Thoracic aorta (tissue), 2 donors: ENCODE data around the gene TRNAU1AP. TPM values are rescaled to one million over a fixed set of nuclear protein-coding genes. Genes with fewer than 3 reads are reported as not detected.

Experiments used
- ATAC-seq: fragments of 150-250 bp; one replicate; pipeline ENCODE4 v1.8.0; 2017; ENCODE audit warnings: low read depth; ENCODE audit not compliant: insufficient number of reproducible peaks, low FRiP score
- DNase-seq: peaks from one replicate; pipeline ENCODE4 v3.0.0-alpha.2; 2020; ENCODE audit warnings: low spot score
- H3K27ac ChIP-seq, 2 donors: fragments of 200-600 bp; sonication (generic); 1 replicate in 1 of 2; 2 replicates in 1 of 2; pipeline ENCODE4 v1.5.1; 2016; ENCODE audit warnings: mild to moderate bottlenecking in 2 of 2, moderate library complexity in 2 of 2
- H3K27me3 ChIP-seq: fragments of 200-600 bp; sonication (generic); replicated peaks from 2 replicates; pipeline ENCODE4 v1.6.0; 2016; ENCODE audit warnings: mild to moderate bottlenecking; ENCODE audit not compliant: insufficient read depth
- H3K36me3 ChIP-seq: fragments of 200-600 bp; sonication (generic); one replicate; pipeline ENCODE4 v1.5.1; 2016
- H3K4me1 ChIP-seq, 2 donors: fragments of 200-600 bp; sonication (generic); 1 replicate in 1 of 2; 2 replicates in 1 of 2; pipeline versions ENCODE4 v1.5.1 to v1.6.0; 2016; ENCODE audit warnings: low read depth in 2 of 2, mild to moderate bottlenecking in 1 of 2; ENCODE audit not compliant: control insufficient read depth in 1 of 2
- H3K4me3 ChIP-seq: fragments of 200-600 bp; sonication (generic); 2 replicates; pipeline ENCODE4 v1.5.1; 2016; ENCODE audit warnings: mild to moderate bottlenecking
- H3K9me3 ChIP-seq: fragments of 200-600 bp; sonication (generic); 2 replicates; pipeline ENCODE4 v1.5.1; 2016
- CTCF ChIP-seq: fragments of 200-600 bp; sonication (generic); IDR thresholded peaks from one replicate; pipeline ENCODE4 v1.5.1; 2019; ENCODE audit warnings: antibody characterized with exemption
- total RNA-seq, 2 donors: library from RNA; depleted of rRNA; stranded (reverse); fragments of >200 nt; gene quantifications; one replicate each; pipeline versions ENCODE4 v1.1.0 to v1.2.3, GENCODE V29; 2016

The TRNAU1AP gene
- 10 to 100 TPM; 25.3 to 28.4 TPM for total RNA-seq

DNA sequence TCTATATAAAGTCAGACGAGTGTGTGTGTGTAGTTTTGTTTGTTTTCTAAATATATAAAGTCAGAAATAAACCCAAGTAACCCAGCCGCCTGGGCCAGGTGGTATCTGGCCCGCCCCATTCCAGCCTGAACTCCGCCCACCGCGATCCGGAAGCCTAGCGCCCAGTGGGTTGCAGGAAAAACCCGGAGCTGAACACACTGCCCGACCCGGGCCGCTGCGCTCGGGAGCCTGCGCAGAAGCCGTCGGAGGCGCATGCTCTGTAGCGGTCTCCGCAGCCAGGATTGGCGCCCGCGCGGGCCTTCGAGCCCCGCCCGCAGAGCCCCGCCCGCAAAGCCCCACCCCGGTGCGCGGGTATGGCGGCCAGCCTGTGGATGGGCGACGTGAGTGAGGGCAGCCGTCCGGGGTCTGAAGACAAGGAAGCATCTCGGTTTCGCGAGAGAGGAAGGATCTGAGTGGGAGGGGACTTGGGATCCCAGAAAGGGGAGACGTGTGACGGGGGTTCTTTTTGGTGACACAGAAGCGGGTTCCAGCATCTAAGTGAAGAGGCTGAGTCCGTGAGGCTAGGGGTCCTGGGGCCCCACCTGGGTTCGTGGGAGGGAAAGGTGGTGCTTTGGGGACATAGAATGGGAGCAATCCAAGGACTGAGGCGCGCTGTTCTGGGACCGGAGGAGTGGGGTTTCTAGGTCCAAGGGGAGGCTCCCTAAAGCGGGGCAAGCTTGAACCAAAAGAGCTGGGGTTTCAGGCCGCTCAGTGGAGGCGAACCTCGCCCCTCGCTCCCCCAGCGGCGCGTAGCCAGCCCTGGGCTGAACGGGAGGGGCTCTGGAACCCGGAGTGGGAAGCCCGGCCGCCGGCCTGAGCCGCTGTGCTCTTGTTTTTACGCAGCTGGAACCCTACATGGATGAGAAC lies at the start of gene TRNAU1AP:
Gene TRNAU1AP (plus strand): TSS at position 328 of the 906 bp plus-strand sequence. CDS start 26 bp downstream, at position 354.
- H3K9me3 ChIP-seq, result no peaks in the 10 kb centered on the region
- H3K27ac ChIP-seq, result peak within 1 kb of the TSS; percentile 84 to 89
- DNase-seq (peak; percentile 81), ATAC-seq (peak; percentile 88)
- peaks cover 15% of the 10 kb centered on the region for H3K36me3 ChIP-seq
- peaks cover 4 to 18% of the 10 kb centered on the region in 2 donors for H3K4me1 ChIP-seq
- no peak for TF ChIP-seq CTCF
- no peaks in the 10 kb centered on the region for H3K27me3 ChIP-seq
- peak within 1 kb of the TSS; percentile 85 for H3K4me3 ChIP-seq

GRCh38 chr1:28503117-28503516 lies 49.8 kb upstream of the TRNAU1AP start:
- DNase-seq, result no peak
- no peaks in the 10 kb centered on the region for H3K36me3 ChIP-seq
- H3K27ac ChIP-seq, result no peak overlapping the region
- no peak for TF ChIP-seq CTCF
- H3K4me3 ChIP-seq, result no peak overlapping the region
- H3K4me1 ChIP-seq, result peaks cover 10 to 19% of the 10 kb centered on the region in 2 donors
- H3K9me3 ChIP-seq, result no peaks in the 10 kb centered on the region
- no peaks in the 10 kb centered on the region for H3K27me3 ChIP-seq
- no peak for ATAC-seq

DNA sequence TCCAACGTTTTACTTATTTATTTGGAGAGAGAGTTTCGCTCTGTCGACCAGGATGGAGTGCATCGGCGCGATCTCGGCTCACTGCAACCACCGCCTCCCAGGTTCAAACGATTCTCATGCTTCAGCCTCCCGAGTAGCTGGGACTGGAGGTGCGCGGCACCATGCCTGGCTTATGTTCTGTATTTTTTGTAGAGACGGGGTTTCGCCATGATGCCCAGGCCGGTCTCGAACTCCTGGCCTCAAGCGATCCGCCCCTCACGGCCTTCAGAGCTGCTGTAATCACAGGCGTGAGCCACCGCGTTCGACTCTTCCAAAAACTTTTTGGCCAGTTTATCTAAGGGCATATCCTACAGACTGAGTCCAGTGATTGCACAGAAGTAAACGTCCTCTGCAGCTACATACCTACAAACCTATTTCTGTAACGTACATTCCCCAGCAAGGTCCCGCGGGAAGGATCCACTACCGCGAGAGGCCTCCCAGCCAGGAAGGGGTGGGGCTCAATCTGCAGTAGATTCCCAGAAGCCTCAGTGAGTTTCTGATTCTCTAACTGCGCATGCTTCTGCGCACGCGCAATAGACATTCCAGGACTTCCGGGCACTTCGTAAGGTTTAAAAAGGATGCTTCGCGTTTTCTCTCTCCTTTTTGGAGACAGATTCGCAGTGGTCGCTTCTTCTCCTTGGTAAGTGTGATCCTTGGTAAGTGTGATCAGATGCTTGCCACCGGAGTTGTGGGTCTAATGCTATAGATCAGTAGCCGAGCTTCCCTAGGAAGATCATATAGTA lies 47.3 kb upstream of the TRNAU1AP start, which contains the start of gene RCC1:
Gene RCC1 (plus strand): TSS at position 638 of the 782 bp plus-strand sequence. CDS start 23,824 bp downstream, outside the sequence.
- peak; percentile 89 for DNase-seq
- peak; percentile 95 for ATAC-seq
- H3K9me3 ChIP-seq, result no peaks in the 10 kb centered on the region
- peaks cover 19% of the 10 kb centered on the region for H3K36me3 ChIP-seq
- TF ChIP-seq CTCF, result no peak
- H3K4me3 ChIP-seq, result peak within 1 kb of the TSS; percentile 98
- H3K27me3 ChIP-seq, result no peaks in the 10 kb centered on the region
- peaks cover 25 to 42% of the 10 kb centered on the region in 2 donors for H3K4me1 ChIP-seq
- H3K27ac ChIP-seq, result peak within 1 kb of the TSS; percentile 76 to 89

DNA sequence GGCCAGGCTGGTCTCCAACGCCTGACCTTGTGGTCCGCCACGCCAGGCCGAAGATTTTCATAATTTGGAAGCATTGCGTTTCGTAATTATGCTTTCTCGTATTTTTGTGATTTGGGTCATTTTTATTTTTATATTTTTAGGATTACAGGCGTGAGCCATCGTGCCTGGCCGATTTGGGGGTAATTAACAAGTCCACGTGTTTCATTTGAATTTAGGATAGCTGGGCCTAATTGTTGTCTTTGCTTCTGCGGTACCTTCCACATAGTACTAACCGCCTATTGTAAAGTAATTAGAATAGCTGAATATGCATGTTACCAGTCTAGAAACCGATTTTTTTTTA lies 46.0 kb upstream of the TRNAU1AP start:
- ATAC-seq, result no peak
- no peak for DNase-seq
- no peaks in the 10 kb centered on the region for H3K9me3 ChIP-seq
- H3K4me1 ChIP-seq, result peaks cover 25 to 42% of the 10 kb centered on the region in 2 donors
- peaks cover 23% of the 10 kb centered on the region for H3K36me3 ChIP-seq
- H3K4me3 ChIP-seq, result peak overlapping the region; percentile 98
- no peak for TF ChIP-seq CTCF
- no peaks in the 10 kb centered on the region for H3K27me3 ChIP-seq
- H3K27ac ChIP-seq, result peak overlapping the region; percentile 76 to 89

DNA sequence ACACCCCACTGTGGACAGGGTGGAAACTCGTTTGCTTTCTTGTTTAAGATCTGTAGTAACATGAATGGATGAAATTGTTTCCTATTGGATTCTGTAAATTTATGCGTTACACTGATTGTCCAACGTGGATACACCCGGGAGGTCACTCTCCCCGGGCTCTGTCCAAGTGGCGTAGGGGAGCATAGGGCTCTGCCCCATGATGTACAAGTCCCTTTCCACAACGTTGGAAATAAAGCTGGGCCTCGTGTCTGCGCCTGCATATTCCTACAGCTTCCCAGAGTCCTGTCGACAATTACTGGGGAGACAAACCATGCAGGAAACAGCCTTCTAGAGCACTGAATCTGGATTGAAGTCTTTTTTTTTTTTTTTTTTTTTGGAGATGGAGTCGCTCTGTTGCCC lies 45.6 kb upstream of the TRNAU1AP start:
- no peak for ATAC-seq
- Histone ChIP-seq H3K4me3 (peak overlapping the region; percentile 98), H3K27me3 (no peaks in the 10 kb centered on the region), H3K9me3 (no peaks in the 10 kb centered on the region), H3K36me3 (peaks cover 26% of the 10 kb centered on the region), H3K27ac (peak overlapping the region; percentile 76 to 89), H3K4me1 (peaks cover 25 to 45% of the 10 kb centered on the region in 2 donors)
- no peak for TF ChIP-seq CTCF
- no peak for DNase-seq
